Dedifferentiated amniotic fluid mesenchymal stem cell (primary cell): ENCODE measurements around the gene IGF2BP3.

Source experiments
- DNase-seq: peaks from one replicate; pipeline ENCODE4 v3.0.0-alpha.2; 2016; ENCODE audit errors: extremely low spot score

The IGF2BP3 gene

DNA sequence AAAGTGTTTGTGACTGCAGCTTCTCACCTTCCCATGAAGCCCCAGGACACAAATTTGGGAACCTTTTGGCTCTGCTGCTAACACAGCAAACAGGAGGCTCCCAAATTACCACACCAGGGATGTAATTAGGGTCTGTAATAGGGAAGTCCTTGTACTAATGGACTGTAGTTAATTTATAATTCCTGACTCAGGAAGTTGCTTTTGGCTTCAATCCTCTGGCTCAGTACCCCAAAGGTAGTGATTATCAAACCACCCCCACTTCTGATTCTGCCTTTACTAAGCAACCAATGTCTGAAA, 174.9 kb downstream of the IGF2BP3 start:
- no peak for DNase-seq

DNA sequence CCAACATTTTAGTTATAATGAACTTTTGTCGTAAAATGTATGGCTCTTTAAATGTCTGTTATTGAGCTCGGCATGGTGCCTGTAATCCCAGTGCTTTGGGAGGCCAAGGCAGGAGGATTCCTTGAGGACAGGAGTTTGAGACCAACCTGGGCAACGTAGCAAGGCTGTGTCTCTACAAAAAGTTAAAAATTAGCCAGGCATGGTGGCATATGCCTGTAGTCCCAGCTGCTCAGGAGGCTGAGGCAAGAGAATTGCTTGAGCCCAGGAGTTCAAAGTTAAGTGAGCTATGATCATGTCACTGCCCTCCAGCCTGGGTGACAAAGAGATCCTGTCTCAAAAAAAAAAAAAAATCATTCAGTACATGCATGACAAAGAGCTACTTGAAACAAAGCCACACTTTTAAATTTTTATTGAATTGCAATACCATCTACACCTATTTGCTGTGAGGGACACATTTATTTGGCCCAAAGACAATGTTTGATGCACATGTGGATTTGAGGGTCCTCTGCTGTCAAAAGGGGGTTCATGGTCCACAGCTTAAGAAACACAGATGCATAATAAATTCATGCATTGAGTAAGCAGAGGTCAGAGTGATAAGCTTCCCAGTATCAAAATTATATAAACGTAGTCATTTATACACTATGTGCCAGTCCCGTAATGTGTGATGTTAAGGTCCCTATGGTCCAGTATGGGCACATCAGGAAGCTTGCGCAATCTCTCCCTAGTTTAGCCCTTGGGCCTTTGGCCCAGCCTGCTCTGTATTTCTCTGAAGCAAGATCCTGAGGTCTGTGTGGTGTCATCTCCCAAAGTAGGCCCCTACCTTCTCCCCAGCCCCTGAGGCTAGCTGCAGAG, 175.5 kb downstream of the IGF2BP3 start:
- no peak for DNase-seq

DNA sequence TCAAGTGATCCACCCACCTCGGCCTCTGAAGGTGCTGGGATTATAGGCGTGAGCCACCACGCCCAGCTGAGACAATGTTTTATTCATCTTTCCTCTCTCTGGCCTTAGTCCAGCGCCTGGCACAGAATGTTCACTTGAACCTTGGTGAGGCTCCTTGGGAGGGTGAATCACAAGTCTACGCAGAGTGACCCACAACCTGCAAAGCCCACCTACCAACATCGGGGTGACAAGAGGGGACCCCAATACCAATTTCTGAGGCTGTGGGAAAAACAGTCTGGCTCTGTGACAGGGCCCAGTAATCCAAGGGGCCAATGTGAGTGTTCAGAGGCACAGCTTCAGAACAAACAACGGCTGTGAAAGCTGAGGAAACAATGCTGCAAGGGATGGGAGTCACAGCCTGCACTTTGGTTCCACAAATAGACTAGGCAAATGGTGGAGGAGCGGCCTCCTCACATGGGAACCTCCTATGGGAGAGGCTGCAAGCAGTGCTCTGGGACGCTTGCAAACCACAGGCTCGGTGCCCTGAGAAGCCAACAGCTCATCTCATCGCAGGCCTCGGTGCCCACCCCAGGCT, 176.7 kb downstream of the IGF2BP3 start:
- DNase-seq: no peak

DNA sequence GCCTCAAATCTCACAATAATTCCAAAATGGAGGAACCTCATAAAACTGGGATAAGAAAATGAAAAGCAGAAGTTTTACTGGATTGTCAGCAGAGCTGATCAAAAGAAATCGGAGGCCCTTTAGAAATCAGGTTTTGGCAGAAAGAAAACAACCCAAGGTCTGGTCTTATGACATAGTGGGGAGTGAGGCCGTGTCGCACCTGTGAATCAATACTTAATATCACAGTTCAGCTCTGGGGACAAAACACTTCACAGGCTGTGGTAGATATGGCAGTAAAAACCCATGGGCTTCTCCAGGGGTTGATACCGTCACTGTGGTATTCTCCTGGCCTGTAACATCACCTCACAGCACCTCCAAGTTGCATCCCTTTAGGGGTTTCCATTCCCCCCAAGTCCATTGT, 177.7 kb downstream of the IGF2BP3 start:
- DNase-seq: no peak

DNA sequence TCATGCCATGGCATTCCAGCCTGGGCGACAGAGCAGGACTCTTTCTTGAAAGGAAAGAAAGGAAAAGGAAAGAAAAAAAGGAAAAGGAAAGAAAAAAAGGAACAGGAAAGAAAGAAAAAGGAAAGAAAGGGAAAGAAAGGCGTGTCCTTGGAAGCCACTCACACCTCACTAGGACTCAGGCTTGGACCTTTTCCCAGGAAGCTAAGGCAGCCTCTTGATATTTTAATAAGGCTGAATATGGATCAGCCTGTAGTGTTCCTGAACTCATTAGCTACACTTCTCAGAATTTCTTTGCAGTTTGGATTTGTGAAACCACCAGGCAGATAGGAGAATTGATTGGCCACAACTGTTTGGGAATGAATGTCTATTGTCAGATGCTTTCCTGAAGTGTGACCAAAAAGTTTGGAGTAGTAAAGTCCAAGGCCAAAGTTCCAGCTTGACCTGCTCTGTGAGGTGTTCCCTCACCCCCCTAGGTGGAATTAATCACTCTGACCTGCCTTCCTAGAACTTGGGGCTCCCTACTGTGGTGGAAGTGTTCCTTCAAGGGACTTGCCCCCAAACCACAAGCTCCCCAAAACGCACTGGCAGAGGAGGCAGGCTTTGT, 178.2 kb downstream of the IGF2BP3 start:
- no peak for DNase-seq

DNA sequence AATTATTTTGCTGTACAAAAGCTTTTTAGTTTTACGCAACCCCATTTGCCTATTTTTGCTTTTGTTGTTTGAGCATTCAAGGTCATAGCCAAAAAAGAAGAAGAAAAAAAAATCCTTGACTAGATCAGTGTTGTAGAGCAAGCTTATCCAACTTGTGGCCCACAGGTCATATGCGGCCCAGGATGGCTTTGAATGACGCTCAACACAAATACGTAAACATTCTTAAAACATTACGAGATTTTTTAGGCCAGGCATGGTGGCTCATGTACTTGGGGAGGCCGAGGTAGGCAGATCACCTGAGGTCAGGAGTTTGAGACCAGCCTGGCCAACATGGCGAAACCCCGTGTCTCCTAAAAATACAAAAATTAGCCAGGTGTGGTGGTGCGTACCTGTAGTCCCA, 179.3 kb downstream of the IGF2BP3 start:
- DNase-seq: no peak

DNA sequence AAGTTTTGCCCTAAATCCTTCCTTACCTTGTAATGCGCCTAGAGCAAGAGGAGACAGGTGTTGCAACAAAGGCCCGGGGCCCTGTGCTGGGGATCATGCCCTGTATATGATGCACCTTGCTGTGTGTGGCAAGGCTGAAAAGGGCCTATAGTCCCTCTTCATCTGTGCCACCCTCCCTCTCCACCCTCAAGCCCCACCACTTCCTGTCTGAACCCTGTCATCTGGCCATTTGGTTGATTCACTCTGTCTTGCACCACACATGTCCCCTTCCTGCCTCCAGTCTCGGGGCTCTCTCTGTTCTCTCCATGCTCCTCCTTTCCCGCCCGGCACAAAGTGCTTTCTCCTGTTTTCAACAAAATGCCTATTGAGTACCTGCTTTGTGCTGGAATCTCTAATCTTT, 182.7 kb downstream of the IGF2BP3 start:
- DNase-seq: no peak

DNA sequence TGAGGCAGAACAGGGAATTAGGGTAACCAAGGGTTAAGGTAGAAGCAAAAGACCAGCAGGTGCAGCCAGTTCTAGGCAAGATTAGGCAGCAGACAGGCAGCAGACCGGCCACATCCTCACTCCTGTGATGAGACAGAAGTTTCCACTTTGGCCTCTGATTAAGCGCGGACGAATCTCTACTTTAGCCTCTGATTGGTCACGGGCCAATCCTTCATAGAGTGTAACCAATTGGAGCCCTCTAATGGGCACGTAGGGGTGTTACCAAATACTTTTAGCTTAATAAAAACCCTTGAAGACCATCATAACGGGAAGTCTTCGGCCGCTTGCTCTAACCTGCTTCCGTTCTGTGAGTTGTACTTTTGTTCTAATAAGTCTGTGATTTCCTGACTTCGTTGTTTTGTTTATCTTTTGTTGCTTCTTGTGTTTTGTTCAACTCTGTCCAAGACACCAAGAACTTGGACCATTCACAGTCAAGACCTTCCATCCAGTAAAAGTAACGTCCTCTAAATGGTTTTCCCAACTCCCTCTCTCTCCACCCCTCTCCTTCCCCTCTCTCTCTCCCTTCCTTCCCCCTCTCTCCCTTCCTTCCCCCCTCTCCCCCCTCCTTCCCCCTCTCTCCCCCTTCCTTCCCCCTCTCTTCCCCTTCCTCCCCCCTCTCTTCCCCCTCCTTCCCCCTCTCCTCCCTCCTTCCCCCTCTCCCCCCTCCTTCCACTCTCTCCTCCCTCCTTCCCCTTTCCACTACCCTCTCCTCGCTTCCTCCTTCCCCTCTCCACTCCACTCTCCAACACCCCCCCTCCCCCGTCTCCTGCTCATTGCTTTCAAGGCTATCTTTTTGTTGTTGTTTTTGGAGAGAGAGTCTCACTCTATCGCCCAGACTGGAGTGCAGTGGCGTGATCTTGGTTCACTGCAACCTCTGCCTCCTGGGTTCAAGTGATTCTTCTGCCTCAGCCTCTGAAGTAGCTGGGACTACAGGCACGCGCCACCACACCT, 184.3 kb downstream of the IGF2BP3 start:
- DNase-seq: no peak

DNA sequence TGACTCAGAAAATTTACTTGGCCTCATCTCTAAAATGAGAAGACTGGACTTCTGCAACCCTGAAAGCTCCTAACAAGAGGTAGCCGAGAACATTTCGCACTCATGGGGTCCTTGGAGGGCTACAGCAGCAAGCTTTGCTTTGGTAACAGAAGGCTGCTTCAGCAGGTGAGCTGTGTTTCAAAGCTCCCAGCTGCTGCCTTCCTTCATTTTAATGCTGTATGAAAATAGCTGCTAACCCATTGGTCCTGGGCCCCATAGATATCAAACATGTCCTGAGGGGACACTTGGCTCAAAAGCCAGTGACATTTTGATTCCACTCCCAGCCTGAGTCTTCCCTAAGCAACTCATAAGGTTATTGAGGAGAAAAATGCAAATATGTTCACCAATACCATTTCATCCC, 185.4 kb downstream of the IGF2BP3 start:
- DNase-seq: no peak

DNA sequence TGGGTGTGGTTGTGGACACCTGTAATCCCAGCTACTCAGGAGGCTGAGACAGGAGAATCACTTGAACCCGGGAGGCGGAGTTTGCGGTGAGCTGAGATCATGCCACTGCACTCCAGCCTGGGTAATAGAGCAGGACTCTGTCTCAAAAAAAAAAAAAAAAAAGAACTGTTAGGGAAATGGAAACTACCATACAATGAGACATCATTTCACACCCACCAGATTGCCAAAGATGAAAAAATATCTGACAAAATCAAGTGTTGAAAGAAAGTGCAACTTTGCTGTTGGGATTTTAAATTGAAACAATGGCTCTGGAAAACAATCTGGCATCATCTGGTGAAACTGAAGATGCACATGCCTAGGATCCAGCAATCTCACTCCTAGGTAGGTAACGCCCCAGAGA, 187.2 kb downstream of the IGF2BP3 start:
- DNase-seq: no peak

DNA sequence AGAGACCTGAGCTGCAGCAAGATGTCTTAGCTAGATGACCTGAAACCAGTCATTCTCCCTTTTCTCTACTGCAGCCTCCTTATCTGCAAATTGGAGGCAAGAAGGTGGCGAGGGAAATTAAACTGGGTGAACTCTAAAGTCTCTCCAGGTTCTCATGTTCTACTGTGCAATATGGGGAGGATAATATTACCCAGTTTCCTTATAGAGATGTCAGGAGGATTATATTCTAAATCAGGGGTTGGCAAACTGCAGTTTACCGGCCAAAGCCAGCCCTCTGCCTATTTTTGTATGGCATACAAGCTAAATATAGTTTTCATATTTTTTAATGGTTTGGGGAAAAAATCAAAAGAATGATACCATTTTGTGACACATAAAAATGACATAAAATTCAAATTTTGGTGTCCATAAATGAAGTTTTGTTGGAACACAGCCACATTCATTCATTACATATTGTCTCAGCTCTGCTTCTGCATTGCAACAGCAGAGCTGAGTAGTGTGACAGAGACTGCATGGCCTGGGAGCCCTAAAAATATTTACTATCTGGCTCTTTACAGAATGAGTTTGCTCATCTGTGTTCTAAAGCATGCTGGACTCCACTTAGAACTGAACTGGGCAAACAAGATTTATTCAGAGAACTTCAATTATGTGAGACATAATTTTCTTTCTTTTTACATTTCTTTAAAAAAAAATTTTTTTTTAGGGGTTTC, 190.3 kb downstream of the IGF2BP3 start:
- no peak for DNase-seq

DNA sequence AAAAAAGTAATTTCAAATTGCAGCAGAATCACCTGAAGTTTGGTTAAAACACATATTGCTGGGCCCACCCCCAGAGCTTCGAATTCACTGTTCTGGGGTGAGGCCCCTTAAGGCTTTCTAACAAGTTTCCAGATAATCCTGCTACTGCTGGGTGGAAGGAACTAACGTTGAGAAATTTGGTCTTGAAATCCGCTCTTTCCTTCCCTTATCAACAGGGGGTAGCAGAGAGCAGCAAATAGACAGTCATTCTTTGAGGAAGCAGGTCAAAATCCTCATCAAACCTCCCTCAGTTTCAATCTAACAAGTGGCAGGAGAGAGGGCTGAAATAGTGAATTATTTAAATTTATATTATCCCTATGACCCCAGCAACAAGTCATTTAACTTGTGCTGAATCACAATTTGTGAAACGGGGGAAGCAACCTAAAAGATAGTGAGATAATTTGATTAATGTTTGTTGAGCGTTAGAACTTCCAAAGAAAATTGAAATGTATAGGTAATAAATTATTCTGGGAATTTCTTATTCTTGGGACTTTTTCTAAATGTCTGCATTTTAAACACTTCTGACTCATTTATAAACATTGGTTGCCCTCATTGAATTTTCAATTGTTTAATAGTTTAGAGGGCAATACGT, 192.8 kb downstream of the IGF2BP3 start:
- DNase-seq: peak; percentile 71

DNA sequence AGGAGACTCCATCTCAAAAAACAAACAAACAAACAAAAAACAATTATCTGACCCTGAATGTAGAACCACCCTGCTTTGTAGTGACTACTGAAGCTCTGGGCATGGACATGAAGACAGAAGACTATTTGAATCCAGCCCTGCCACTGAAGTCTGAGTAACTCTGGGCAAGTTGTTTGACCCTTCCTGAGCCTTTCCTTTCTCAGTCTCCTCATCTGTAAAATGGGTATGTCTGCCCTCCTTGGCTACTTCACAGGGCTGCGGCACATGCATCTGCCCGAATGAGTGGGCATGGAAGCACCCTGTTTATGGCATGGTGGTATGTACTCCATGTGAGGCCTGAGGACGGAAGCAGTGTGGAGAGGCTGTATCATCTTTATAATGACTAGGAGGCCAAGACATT, 193.3 kb downstream of the IGF2BP3 start:
- DNase-seq: no peak

DNA sequence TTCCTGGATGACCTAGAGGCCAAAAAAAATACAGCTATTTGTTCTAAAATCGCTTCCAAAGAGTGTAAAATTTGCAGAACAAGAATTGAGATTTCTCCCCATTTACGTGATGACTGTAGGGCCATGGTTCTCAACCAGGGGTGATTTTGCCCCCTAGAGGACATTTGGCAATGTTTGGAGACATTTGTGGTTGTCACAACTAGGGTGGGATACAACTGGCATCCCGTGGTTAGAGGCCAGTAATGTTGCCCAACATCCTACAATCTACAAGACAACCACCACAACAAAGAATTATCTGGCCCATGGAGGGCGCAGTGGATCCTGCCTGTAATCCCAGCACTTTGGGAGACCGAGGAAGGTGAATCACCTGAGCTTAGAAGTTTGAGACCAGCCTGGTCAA, 193.9 kb downstream of the IGF2BP3 start:
- DNase-seq: no peak

DNA sequence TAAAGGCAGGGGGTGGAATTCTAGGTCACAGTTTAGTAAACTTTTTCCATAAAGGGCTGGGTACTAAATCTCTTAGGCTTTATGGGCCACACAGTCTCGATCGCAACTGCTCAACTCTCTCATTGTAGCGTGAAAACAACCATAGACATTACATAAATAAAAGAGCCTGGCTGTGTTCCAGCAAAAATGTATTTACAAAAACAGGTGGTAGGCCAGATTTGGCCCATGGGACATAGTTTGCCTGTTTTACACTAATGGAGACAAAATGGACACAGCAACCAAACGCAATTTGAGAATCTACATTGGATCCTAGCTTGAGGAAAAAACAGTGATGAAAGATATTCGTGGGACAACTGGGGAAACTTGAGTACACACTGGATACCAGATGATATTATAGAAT, 194.4 kb downstream of the IGF2BP3 start:
- DNase-seq: no peak

DNA sequence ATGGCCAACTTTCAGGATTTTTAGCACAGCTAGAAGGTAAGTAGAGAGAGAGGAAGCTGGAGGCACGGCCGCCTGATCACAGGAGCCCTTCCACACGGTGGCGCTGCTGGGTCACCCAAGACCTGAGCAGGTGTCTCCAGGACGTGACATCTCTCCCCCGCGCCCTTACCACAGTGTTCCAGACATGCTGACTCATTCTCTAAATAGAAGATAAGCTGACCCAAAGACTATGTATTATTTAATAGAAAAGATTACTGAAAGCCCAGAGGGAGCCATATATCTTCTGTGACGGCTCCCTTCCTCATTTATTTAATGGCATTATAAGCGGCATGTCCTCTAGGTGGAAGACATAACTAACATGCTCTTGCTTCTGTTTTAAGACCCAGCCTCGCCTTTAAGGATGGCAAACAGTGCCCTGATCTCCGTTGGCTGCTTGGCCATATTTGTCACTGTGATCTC, 197.1 kb downstream of the IGF2BP3 start:
- DNase-seq: peak; percentile 62

DNA sequence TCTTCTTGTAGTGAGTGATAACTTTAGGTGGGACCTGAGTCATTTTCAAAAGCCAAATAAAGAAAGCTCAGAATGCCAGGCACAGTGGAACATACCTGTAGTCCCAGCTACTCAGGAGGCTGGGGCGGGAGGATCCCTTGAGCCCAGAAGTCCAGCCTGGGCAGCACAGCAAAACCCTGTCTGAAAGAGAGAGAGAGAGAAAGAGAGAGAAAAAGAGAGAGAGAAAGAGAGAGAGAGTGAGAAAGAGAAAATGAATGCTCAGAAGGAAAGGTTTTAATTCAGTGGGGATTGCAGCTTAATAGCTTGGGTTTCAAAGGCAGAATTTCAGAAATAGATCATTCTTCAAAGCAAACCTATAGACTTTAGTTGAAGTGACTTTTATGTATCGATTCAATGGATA, 198.0 kb downstream of the IGF2BP3 start:
- no peak for DNase-seq

DNA sequence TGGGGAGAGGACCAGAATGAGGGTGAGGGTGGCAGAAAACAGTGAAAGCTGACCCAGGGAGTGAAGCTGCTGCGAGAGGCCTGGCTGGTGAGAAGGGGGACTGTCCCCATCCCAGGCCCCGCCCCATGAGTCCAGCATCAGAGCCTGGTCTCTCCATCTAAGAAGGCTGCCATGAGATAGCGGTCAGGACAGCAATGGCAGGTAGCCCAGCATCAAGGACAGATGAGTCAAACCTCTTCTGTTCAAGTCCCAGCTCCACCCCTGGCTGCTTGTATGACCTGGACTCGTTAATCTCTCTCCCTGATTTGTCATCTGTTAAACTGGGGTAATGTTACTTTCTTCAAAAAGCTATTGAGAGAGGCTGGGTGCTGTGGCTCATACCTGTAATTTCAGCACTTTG, 201.5 kb downstream of the IGF2BP3 start:
- DNase-seq: no peak

DNA sequence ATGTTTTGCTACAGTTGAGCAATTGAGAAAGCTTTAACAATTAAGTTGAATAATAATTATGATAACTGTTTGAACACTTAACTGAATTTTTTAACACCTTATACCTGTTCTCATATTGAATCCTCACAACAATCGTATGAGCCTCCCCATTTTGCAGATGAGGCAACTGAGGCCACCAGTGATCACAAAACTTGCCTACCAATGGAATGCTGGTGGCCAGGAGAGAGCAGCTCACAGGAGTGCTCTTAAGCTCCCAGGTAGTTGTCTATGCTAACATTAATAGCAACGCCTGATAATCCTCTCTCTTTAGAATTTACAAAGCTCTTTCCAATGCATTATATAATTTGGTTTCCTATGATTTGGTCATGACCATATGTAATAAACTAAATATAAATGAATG, 202.1 kb downstream of the IGF2BP3 start:
- DNase-seq: no peak

DNA sequence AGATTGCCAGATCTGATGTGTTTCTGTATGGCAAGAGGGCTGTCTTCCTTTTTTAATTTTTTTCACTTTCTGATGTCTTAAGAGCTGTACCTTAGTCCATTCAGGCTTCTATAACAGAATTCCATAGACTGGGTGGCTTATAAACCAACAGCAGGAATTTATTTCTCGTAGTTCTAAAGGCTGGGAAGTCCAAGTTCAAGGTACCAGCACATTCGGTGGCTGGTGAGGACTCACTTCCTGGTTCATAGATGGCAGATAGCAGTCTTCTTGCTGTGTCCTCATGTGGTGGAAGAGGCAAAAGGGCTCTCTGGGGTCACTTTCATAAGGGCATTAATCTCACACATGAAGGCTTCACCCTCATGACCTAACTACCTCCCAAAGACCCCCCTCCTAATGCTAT, 202.9 kb downstream of the IGF2BP3 start:
- no peak for DNase-seq

DNA sequence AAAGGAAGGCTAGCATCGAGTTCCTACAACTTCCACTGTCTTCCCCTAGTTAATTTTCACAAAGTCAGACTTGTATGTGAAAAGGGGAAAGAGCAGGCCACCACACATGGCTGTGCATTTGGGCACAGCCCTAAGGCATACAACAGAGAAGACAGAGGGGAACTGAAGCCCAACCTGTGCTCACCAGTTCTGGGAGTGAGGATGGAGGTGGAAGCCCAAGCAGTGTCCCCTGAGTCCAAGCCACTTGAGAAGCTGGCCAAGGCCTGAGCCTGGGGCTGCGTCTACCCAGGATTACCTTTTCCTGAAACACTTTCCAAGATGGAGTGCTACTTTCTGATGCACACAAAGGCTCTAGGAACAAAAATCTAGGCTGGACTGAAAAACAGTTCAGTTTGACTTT, 203.4 kb downstream of the IGF2BP3 start:
- no peak for DNase-seq
